Tibial nerve (tissue), 4 donors: ENCODE results near the gene RYR1.

ENCODE experiments used
- CTCF ChIP-seq, 5 experiments: fragments of 200-600 bp in 3 of 5; fragments of 450-650 bp in 2 of 5; sonication (generic) in 3 of 5; IDR thresholded peaks; one replicate each; pipeline ENCODE4 v1.5.1; 2016 to 2019; ENCODE audit warnings: antibody characterized with exemption in 5 of 5, mild to moderate bottlenecking in 3 of 5, moderate library complexity in 2 of 5
- EP300 ChIP-seq, 2 donors: sonication (generic); formaldehyde crosslinking; IDR thresholded peaks; one replicate each; pipeline ENCODE4 v1.6.1; 2017; ENCODE audit warnings: antibody characterized with exemption in 2 of 2, mild to moderate bottlenecking in 1 of 2
- POLR2A ChIP-seq, 2 donors: fragments of 450-650 bp; IDR thresholded peaks; one replicate each; pipeline ENCODE4 v1.6.1; 2017; ENCODE audit warnings: antibody characterized with exemption in 2 of 2, mild to moderate bottlenecking in 2 of 2, moderate library complexity in 2 of 2

- no peak for TF ChIP-seq CTCF (IDR thresholded peaks at IDR 0.05)
- no peak for TF ChIP-seq EP300 (IDR thresholded peaks at IDR 0.05)
- TF ChIP-seq POLR2A (IDR thresholded peaks at IDR 0.05), result no peak
These were observed 130.0 kb downstream of the RYR1 start for GRCh38 chr19:38563475-38563874.
